HT1080 (cell line): ENCODE data around the gene ARRDC1. TPM values are rescaled to one million over a fixed set of nuclear protein-coding genes. Genes with fewer than 3 reads are reported as not detected.
"Not testable (repeated sequence)": the region's sequence is repeated elsewhere in the genome, so short reads cannot be mapped to it uniquely, and the experiment has no call there.

ENCODE experiments used
- DNase-seq: peaks from one replicate; pipeline ENCODE4 v3.0.0-alpha.2; 2015; ENCODE audit warnings: low read depth
- total RNA-seq: library from RNA; depleted of rRNA; stranded (reverse); fragments of >200 nt; shearing (Covaris generic); gene quantifications from 2 replicates; pipeline ENCODE4 v1.2.3, GENCODE V29; 2014

The ARRDC1 gene
- total RNA-seq, 1 experiment from 2014 or later, result 29.2 TPM

- no peak for DNase-seq
Observed at GRCh38 chr9:137583957-137584356, 21.5 kb upstream of the ARRDC1 start.

- DNase-seq, result no peak
Observed at GRCh38 chr9:137586854-137587253, 18.6 kb upstream of the ARRDC1 start.

GRCh38 chr9:137588311-137588710 lies 17.2 kb upstream of the ARRDC1 start:
- DNase-seq, result no peak

- DNase-seq, result no peak
Observed at GRCh38 chr9:137588891-137589290, 16.6 kb upstream of the ARRDC1 start.

GRCh38 chr9:137589441-137590122 lies 15.9 kb upstream of the ARRDC1 start:
- DNase-seq, result no peak

GRCh38 chr9:137590123-137590468 lies 15.4 kb upstream of the ARRDC1 start:
- DNase-seq, result no peak

- peak; percentile 58 for DNase-seq
Observed at GRCh38 chr9:137590469-137591383, 14.8 kb upstream of the ARRDC1 start, which contains the start of gene ZMYND19. ZMYND19 (minus strand) TSS chr9:137590512; CDS start chr9:137590263, 249 bp downstream.

GRCh38 chr9:137592767-137593166 lies 12.7 kb upstream of the ARRDC1 start:
- no peak for DNase-seq

GRCh38 chr9:137593176-137593575 lies 12.3 kb upstream of the ARRDC1 start:
- no peak for DNase-seq

GRCh38 chr9:137596577-137596976 lies 8.9 kb upstream of the ARRDC1 start:
- not testable (repeated sequence) for DNase-seq

GRCh38 chr9:137598943-137599342 lies 6.5 kb upstream of the ARRDC1 start:
- DNase-seq, result no peak

- no peak for DNase-seq
Observed at GRCh38 chr9:137602661-137603060, 2.8 kb upstream of the ARRDC1 start.

- DNase-seq, result no peak
Observed at GRCh38 chr9:137603879-137604278, 1.6 kb upstream of the ARRDC1 start.

- no peak for DNase-seq
Observed at GRCh38 chr9:137604345-137605086, 970 bp upstream of the ARRDC1 start.

GRCh38 chr9:137606005-137606621 lies 627 bp downstream of the ARRDC1 start:
- DNase-seq, result no peak

GRCh38 chr9:137606734-137607138 lies 1.2 kb downstream of the ARRDC1 start:
- no peak for DNase-seq

- no peak for DNase-seq
Observed at GRCh38 chr9:137607141-137607857, 1.8 kb downstream of the ARRDC1 start.

- no peak for DNase-seq
Observed at GRCh38 chr9:137610944-137611343, 5.5 kb downstream of the ARRDC1 start.

GRCh38 chr9:137611623-137612609 lies 6.4 kb downstream of the ARRDC1 start:
- peak; percentile 92 for DNase-seq
